ENCODE data around the gene RHD. TPM values are rescaled to one million over a fixed set of nuclear protein-coding genes. Genes with fewer than 3 reads are reported as not detected.
"Not testable (repeated sequence)": the region's sequence is repeated elsewhere in the genome, so short reads cannot be mapped to it uniquely, and the experiment has no call there.

The RHD gene
- total RNA-seq, 1 experiment from 2014 or later, result 1.3 TPM

DNA sequence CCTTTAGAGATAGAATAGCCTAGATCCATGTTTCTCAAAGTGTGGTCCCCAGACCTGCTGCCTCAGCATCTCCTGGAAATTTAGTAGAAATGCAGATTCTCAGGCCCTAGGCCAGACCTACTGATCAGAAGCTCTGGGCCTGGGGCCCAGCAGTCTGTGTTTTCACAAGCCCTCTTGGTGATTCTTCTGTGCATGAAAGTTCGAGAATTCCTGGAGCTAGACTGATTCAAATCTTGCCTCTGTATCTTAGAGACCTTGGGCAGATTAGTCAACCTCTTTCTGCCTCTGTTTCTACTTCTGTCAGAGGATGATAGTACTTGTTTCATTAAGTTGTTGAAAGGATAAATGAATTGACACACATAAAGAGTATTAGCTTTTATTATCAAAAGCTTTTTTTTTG lies 5.0 kb downstream of the RHD start:
- not testable (repeated sequence) for H3K36me3 Mint-ChIP-seq (ENCODE audit: insufficient read depth in 1 of 3, low read depth in 3 of 3); H3K9me3 ChIP-seq (ENCODE audit: control insufficient read depth, low read depth, low read length)
- WGBS (ENCODE audit: extremely low coverage, insufficient read length, low lambda C conversion rate), result no CpG with 5 or more reads among the region's 1 CpG

DNA sequence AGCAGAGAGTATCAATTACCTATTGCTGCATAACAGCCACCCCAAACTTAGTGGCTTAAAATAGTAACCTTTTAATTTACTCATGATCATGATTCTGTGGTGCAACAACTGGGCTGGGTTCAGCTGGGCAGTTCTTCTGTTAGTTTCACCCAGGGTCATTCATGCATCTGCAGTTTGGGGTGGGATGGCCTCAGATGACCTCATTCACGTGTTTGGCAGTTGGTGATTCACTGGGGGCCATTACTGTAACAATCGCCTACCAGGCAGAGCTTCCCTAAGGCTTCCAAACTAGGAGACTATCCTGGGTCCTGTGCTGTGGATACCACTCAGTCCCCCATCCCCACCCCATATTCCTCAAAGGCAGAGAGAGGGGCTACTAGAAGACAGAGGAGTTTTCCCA lies 6.0 kb downstream of the RHD start:
- not testable (repeated sequence) for H3K27ac Mint-ChIP-seq; H3K4ac ChIP-seq (ENCODE audit: low read depth, low read length); H4K20me1 ChIP-seq (ENCODE audit: control insufficient read depth, insufficient read depth, insufficient read length); H2AK5ac ChIP-seq (ENCODE audit: insufficient read length, low read length); H2BK15ac ChIP-seq (ENCODE audit: low read depth, low read length); H4K91ac ChIP-seq (ENCODE audit: insufficient read length, low read depth, low read length); H3K27ac ChIP-seq (ENCODE audit: insufficient read length, low read depth, low read length); H3K23ac ChIP-seq (ENCODE audit: insufficient read length, low read depth, low read length); H3K18ac ChIP-seq (ENCODE audit: insufficient read length, low read depth, low read length); H3K4me2 ChIP-seq (ENCODE audit: insufficient read depth, insufficient read length, low read length); H2BK120ac ChIP-seq (ENCODE audit: low read depth, low read length, poor library complexity, severe bottlenecking); H2BK20ac ChIP-seq (ENCODE audit: low read depth, low read length, poor library complexity, severe bottlenecking); H3K9me3 ChIP-seq (ENCODE audit: control insufficient read depth, low read depth, low read length); H2AFZ ChIP-seq (ENCODE audit: low read length); H3K14ac ChIP-seq (ENCODE audit: insufficient read depth, low read length); H3K9ac ChIP-seq (ENCODE audit: extremely low read depth, insufficient read length, low read length); H3T11ph ChIP-seq (ENCODE audit: low read length); H3K79me1 ChIP-seq (ENCODE audit: insufficient read depth, low read depth, low read length, poor library complexity, severe bottlenecking); H3K4me1 ChIP-seq (ENCODE audit: insufficient read depth, low read length); H3K4me3 Mint-ChIP-seq; H3K79me2 ChIP-seq (ENCODE audit: insufficient read depth, low read length); H3K23me2 ChIP-seq (ENCODE audit: insufficient read length, low read depth, low read length, poor library complexity, severe bottlenecking); H4K5ac ChIP-seq (ENCODE audit: insufficient read length, low read depth, low read length); H3K4me1 Mint-ChIP-seq; H3K27me3 ChIP-seq (ENCODE audit: insufficient read depth, low read length); H3K36me3 Mint-ChIP-seq (ENCODE audit: insufficient read depth in 1 of 3, low read depth in 3 of 3); H3K9me3 Mint-ChIP-seq; H2BK12ac ChIP-seq (ENCODE audit: insufficient read length, low read depth, low read length); H3K56ac ChIP-seq (ENCODE audit: insufficient read length, low read depth, low read length); H4K8ac ChIP-seq (replicated peaks; ENCODE audit: insufficient read length, low read depth, low read length); DNase-seq; H3K27me3 Mint-ChIP-seq (ENCODE audit: low read depth); H2BK5ac ChIP-seq (ENCODE audit: insufficient read length, low read length)
- no CpG with 5 or more reads among the region's 2 CpGs for WGBS (ENCODE audit: extremely low coverage, insufficient read length, low lambda C conversion rate)

More for the DNA sequence above, 5.0 kb downstream of the RHD start:
- not testable (repeated sequence) for H3K4me1 ChIP-seq (ENCODE audit: insufficient read depth, low read length); H3K4me1 Mint-ChIP-seq; H2BK12ac ChIP-seq (ENCODE audit: insufficient read length, low read depth, low read length); H3K14ac ChIP-seq (ENCODE audit: insufficient read depth, low read length); H3K4me2 ChIP-seq (ENCODE audit: insufficient read depth, insufficient read length, low read length); H2BK5ac ChIP-seq (ENCODE audit: insufficient read length, low read length); H3T11ph ChIP-seq (ENCODE audit: low read length); H3K4me3 Mint-ChIP-seq; H3K27ac ChIP-seq (ENCODE audit: insufficient read length, low read depth, low read length); H3K18ac ChIP-seq (ENCODE audit: insufficient read length, low read depth, low read length); H3K4ac ChIP-seq (ENCODE audit: low read depth, low read length); H4K8ac ChIP-seq (replicated peaks; ENCODE audit: insufficient read length, low read depth, low read length); H3K23ac ChIP-seq (ENCODE audit: insufficient read length, low read depth, low read length); H3K9me3 Mint-ChIP-seq; H2BK120ac ChIP-seq (ENCODE audit: low read depth, low read length, poor library complexity, severe bottlenecking); H3K23me2 ChIP-seq (ENCODE audit: insufficient read length, low read depth, low read length, poor library complexity, severe bottlenecking); H4K20me1 ChIP-seq (ENCODE audit: control insufficient read depth, insufficient read depth, insufficient read length); H4K91ac ChIP-seq (ENCODE audit: insufficient read length, low read depth, low read length); H3K79me2 ChIP-seq (ENCODE audit: insufficient read depth, low read length); DNase-seq; H3K27me3 ChIP-seq (ENCODE audit: insufficient read depth, low read length); H3K56ac ChIP-seq (ENCODE audit: insufficient read length, low read depth, low read length); H3K27me3 Mint-ChIP-seq (ENCODE audit: low read depth); H3K27ac Mint-ChIP-seq; H3K9ac ChIP-seq (ENCODE audit: extremely low read depth, insufficient read length, low read length); H3K79me1 ChIP-seq (ENCODE audit: insufficient read depth, low read depth, low read length, poor library complexity, severe bottlenecking); H2AK5ac ChIP-seq (ENCODE audit: insufficient read length, low read length); H2BK20ac ChIP-seq (ENCODE audit: low read depth, low read length, poor library complexity, severe bottlenecking); H2AFZ ChIP-seq (ENCODE audit: low read length); H4K5ac ChIP-seq (ENCODE audit: insufficient read length, low read depth, low read length); H2BK15ac ChIP-seq (ENCODE audit: low read depth, low read length)
